Kidney epithelial cell (primary cell): ENCODE measurements around the gene NBPF26. TPM values are rescaled to one million over a fixed set of nuclear protein-coding genes. Genes with fewer than 3 reads are reported as not detected.
"Not testable (repeated sequence)": the region's sequence is repeated elsewhere in the genome, so short reads cannot be mapped to it uniquely, and the experiment has no call there.

Source experiments
- DNase-seq: peaks from one replicate; pipeline ENCODE4 v3.0.0-alpha.2; 2010; ENCODE audit warnings: low read depth
- H3K27me3 ChIP-seq: 2 replicates; pipeline ENCODE4 v1.6.0; 2011; ENCODE audit warnings: low read length; ENCODE audit not compliant: control insufficient read depth, insufficient read depth
- H3K36me3 ChIP-seq: 2 replicates; pipeline ENCODE4 v1.5.1; 2011; ENCODE audit warnings: low read length; ENCODE audit not compliant: control insufficient read depth, insufficient read depth
- H3K4me3 ChIP-seq: 2 replicates; pipeline ENCODE4 v1.5.1; 2011; ENCODE audit warnings: low read depth, mild to moderate bottlenecking, control low read depth, low read length
- total RNA-seq: library from RNA; depleted of rRNA; stranded (reverse); fragments of >200 nt; gene quantifications from 2 replicates; pipeline ENCODE4 v1.2.3, GENCODE V29; 2015

Gene NBPF26
- total RNA-seq: 15.9 and 17.1 TPM in 2 replicates

DNA sequence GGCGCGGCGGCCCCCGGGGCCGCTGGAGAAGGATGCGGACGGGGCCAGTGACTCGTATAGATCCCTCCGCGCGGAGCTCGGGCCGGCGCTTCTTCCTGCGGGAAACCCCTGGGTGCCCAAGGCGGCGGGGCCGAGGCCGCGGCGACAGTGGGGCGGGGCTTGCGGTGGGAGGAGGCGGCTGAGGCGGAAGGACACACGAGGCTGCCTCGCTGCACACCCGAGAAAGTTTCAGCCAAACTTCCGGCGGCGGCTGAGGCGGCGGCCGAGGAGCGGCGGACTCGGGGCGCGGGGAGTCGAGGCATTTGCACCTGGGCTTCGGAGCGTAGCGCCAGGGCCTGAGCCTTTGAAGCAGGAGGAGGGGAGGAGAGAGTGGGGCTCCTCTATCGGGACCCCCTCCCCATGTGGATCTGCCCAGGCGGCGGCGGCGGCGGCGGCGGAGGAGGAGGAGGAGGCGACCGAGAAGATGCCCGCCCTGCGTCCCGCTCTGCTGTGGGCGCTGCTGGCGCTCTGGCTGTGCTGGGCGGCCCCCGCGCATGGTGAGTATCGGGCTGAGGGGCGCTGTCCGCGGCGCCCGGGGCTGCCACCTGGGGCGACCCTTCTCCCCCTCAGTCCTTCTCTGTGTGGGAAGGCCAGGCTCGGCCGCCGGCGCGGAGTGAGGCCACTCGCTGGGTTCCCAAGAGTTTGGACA lies at the start of gene NBPF26:
Gene NBPF26 (plus strand): TSS at position 231 of the 688 bp plus-strand sequence.
- not testable (repeated sequence) for H3K27me3 ChIP-seq, DNase-seq, H3K36me3 ChIP-seq, H3K4me3 ChIP-seq

DNA sequence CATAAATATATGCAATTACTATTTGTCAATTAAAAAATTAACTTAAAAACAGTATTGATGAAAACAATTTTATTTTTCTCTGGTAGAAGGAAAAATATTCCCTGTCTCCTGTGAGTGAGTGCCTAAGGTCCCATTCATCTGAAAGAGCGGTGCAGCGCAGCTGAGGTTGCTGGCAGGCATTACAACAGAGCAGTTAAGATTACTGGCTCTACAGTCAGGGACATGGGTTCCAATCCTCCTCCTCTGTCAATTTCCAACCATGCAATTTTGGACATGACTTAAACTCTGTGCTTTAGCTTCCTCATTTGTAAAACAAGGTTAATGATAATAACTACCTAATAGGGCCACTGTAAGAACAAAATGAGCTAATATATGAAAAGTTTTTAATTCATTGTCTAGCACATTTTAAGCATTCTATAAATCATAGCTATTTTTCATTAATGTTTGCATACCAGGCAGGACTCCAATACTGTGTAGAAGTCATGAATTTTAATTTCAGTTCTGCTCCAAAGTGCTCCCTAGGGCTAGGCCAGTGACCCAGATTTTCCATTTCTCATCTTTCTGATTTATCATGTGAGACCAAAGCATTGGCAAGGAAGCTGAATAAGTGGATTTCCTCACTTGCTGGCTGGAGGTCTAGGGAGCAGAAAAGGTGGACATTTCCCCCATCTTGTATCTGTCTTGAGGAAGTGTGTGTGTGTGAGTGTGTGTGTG lies 43.5 kb upstream of the NBPF26 start:
- not testable (repeated sequence) for H3K27me3 ChIP-seq, H3K36me3 ChIP-seq, DNase-seq, H3K4me3 ChIP-seq

DNA sequence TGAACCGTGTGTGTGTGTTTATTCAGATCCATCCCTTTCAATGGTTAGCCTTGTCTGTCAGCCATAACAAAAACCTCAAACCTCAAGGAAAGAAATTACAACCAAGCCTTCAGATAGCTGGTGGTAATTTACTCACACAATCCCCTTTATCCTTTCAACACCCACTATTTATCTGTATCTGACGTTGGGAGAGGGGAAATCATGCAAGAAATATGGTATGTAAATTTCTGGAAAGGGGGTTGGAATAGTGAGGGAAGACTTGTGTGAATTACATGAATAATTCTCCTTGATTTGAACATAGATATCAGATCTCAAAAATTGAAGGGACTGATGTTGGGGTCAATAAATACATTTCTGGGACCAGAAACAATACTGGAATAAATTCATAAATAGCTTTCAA lies 42.8 kb upstream of the NBPF26 start:
- not testable (repeated sequence) for H3K36me3 ChIP-seq, H3K4me3 ChIP-seq, DNase-seq

DNA sequence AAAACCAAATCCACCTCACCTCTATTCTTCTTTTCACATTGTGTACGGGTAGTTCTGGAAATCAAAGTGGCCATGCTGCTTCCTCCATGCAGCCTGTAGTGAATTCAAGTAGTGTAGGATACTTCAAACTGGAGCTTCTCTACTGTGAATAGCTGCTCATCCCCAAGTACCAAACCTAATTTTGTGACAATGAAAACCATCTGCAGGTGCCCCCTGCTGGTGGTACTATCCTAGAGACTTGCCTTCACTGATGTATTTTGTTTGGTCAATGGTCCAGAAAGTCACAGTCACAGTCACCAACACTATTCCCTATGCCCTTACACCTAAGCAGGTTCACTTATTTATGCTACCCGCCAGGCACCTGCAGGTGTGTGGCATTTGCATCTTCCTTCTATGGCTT lies 39.3 kb upstream of the NBPF26 start:
- not testable (repeated sequence) for H3K4me3 ChIP-seq, DNase-seq, H3K27me3 ChIP-seq, H3K36me3 ChIP-seq

More for the DNA sequence above, 42.8 kb upstream of the NBPF26 start:
- H3K27me3 ChIP-seq: not testable (repeated sequence)

DNA sequence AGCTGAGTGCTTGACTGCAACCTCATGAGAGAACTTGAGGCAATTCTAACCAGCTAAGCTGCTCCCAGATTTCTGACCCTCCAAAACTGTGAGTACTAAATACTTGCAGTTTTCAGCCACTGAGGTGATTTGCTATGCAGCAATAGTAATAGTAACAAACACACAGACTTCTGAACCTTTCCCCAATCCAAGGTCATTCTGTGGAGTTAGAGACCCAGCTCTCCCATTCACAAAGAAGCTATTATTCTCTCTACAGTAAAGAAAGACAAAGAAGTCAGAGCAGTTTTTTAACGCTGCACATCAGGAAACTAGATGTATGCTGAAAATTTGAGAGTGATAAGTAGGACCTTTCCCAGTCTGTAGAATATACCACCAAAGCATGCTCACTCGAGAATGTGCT lies 38.1 kb upstream of the NBPF26 start:
- not testable (repeated sequence) for H3K4me3 ChIP-seq, H3K27me3 ChIP-seq, H3K36me3 ChIP-seq, DNase-seq

DNA sequence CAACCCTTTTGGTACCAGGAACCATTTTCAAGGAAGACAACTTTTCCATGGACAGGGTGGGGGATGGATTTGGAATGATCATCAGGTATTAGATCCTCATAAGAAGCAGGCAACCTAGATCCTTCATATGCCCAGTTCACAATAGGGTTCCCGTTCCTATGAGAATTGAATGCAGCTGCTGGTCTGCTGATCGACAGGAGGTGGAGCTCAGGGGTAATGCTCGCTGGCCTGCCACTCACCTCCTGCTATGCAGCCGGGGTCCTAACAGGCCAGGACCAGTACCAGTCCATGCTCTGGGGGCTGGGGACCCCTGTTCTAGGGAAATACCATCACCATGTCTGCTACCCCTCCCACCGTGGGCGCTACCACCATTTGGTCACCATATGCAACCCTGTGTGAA lies 36.5 kb upstream of the NBPF26 start:
- H3K36me3 ChIP-seq, H3K27me3 ChIP-seq, H3K4me3 ChIP-seq, DNase-seq: not testable (repeated sequence)

DNA sequence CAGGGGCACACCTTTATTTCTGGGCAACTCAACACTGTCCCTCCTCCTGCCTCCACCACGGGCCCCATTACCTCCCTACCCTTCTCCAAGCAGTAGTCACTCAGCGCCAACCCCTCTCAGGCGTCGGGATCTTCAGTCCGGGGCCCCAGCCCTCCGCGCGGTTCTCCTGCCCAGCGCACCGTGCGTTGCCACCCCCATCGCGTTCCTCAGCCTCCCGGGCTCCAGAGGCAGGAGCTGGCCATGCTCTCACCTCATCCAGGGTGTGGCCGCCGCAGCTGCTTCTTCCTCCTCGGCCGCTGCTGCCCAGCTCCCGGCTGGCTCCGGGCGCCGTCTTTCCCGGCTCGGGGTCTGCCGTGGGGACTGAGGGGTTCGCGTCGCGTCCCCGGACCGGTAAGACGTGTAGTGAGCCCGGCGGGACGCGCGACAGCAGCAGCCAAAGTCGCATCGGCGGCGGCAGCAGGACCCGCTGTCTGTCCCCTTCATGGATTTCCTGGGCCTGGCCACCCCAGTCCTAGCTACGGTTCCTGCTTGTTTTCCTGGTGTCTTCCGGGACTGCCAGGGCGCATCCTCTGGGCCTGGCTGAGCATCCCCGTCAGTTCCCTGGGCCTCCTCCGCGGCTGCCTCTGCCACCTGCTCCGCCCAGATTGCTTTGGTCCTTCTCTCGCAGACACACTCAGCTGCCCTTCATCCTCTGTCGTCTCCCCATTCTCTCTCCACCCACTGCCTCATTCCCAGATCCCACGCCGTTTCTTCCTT lies 22.8 kb upstream of the NBPF26 start:
- peak overlapping the region; percentile 18 for H3K4me3 ChIP-seq

DNA sequence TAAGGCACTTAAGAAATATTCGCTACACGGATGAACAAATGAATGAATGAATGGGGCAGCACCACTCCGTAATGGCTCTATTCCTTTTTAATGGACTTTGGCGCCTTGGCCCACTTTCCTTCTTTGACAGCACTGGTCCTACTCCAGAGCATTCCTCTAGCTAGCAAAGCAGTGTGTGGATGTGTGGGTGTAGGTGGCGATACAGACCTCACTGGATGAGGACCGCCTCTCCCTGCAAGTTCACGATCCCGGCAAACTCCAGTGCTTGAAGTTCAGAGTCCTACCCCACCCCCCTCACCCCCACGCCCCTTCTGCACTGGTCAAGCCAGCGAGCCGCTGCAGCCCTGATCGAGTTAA lies 409 bp upstream of the NBPF26 start:
- not testable (repeated sequence) for H3K36me3 ChIP-seq, H3K27me3 ChIP-seq, DNase-seq, H3K4me3 ChIP-seq

More for the DNA sequence above, 22.8 kb upstream of the NBPF26 start:
- H3K36me3 ChIP-seq, H3K27me3 ChIP-seq, DNase-seq: not testable (repeated sequence)

DNA sequence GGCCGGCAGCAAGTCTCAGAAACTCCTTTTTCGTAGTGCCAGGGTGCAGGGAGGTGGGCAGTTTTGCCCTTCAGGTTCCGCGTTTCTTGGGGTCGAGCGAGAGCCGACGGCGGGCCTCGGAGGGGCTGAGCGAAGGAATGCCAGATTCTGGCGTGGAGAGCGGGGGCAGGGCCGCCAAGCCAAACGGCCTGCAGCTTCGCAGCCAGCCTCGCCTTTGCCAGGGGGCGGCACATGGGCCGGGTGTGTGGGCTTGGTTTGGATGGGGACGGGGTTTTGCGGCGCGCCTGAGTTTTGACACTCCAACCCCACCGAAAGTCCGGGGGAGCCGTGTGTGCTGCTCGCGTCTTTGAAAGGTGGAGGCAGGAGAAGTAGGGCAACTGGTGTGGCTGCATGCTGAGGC lies 762 bp downstream of the NBPF26 start:
- H3K27me3 ChIP-seq, H3K4me3 ChIP-seq, H3K36me3 ChIP-seq, DNase-seq: not testable (repeated sequence)

DNA sequence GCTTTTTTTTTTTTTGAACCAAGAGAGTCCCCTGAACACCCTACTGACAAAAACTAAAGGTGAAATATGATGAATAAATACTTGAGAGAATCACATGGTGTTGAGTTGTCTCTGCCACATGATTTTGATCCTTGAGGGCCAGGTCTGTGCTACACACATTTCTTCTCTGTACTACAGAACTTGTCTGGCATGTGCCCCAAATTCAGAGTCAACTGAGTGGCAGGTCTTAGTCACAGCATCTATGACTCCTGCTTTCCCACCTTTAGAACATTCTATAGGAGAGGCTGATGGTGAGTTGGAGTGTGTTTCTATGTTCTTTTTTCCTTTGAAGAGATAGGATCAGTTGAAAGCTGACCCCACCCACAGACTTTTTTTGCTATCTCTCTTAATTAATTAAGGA lies 5.1 kb downstream of the NBPF26 start:
- H3K36me3 ChIP-seq, DNase-seq, H3K27me3 ChIP-seq, H3K4me3 ChIP-seq: not testable (repeated sequence)

DNA sequence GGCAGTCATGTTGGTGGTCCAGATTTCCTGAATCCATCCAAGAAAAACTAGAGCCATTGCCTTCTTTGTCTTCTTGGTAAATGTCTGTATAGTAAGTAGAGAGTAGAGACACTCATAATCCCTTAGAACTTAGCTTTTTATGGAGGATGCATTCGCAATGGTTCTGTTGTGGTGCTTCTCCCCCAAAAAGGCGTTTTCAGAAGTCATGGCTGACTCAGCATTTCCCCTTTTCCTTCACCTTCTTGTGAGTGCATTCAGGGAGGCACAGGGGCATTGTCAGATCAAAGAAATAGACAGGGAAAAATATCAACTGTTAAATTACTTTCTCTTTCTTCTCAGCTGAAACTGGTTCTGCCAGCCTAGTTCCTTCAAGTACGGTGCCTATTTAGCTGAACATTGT lies 45.3 kb downstream of the NBPF26 start:
- H3K27me3 ChIP-seq, DNase-seq, H3K4me3 ChIP-seq, H3K36me3 ChIP-seq: not testable (repeated sequence)

DNA sequence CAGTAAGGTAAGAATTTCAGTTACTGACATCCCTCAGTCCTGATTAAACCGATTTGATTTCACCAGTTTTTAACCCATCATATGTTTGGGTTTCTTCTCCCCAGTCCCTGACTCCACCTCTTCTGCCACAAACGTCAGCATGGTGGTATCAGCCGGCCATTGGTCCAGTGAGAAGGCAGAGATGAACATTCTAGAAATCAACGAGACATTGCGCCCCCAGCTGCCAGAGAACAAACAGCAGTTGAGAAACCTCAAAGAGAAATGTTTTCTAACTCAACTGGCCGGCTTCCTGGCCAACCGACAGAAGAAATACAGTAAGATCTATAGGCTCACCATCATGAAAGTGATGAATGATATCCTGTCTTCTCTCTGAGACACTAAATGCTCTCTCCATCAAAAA lies 81.7 kb downstream of the NBPF26 start:
- not testable (repeated sequence) for H3K4me3 ChIP-seq, H3K36me3 ChIP-seq, H3K27me3 ChIP-seq, DNase-seq

DNA sequence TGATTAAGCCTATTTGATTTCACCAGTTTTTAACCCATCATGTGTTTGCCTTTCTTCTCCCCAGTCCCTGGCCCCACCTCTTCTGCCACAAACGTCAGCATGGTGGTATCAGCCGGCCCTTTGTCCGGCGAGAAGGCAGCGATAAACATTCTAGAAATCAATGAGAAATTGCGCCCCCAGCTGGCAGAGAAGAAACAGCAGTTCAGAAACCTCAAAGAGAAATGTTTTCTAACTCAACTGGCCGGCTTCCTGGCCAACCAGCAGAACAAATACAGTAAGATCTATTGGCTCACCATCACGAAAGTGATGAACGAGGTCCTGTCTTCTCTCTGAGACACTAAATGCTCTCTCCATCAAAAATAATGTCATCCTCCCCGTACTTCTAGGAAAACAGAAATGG lies 88.1 kb downstream of the NBPF26 start:
- not testable (repeated sequence) for H3K36me3 ChIP-seq, DNase-seq, H3K27me3 ChIP-seq, H3K4me3 ChIP-seq

DNA sequence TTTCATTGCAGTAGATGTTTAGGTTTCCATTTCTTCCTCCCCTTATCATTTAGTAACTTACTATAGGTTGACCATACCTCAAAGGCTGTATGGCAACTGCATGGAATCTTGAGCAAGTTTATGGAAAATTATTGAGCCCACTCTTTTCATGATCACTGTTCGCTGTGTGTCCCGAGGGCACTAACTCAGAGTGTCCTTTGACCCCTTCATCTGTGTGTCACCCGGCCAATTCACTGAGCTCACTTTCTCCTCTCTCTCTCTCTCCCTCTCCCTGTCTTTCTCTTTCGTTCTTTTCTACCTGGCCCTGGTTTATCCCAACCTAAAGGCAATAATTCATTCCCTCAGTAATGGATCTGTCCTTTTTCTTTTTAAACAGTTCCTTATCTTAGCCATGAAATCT lies 101.3 kb downstream of the NBPF26 start:
- not testable (repeated sequence) for H3K36me3 ChIP-seq, H3K27me3 ChIP-seq, H3K4me3 ChIP-seq, DNase-seq

DNA sequence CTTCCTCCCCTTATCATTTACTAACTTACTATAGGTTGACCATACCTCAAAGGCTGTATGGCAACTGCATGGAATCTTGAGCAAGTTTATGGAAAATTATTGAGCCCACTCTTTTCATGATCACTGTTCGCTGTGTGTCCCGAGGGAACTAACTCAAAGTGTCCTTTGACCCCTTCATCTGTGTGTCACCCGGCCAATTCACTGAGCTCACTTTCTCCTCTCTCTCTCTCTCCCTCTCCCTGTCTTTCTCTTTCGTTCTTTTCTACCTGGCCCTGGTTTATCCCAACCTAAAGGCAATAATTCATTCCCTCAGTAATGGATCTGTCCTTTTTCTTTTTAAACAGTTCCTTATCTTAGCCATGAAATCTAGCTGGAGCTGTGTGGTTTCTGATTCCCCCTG lies 102.9 kb downstream of the NBPF26 start:
- not testable (repeated sequence) for DNase-seq, H3K4me3 ChIP-seq, H3K27me3 ChIP-seq, H3K36me3 ChIP-seq
